K562 (cell line): ENCODE data around the gene CRAT.

ENCODE experiments used
- NCOA1 ChIP-seq: fragments of 450-650 bp; IDR thresholded peaks from 2 replicates; pipeline ENCODE4 v1.6.1; 2016; ENCODE audit warnings: low read depth
- SAP30 ChIP-seq: fragments of 200-600 bp; sonication (generic); IDR thresholded peaks from 2 replicates; pipeline ENCODE4 v1.6.1; 2012; ENCODE audit warnings: borderline replicate concordance, low read depth, mild to moderate bottlenecking, moderate library complexity, low read length, control low read depth, inconsistent platforms; ENCODE audit not compliant: insufficient read depth, poor library complexity, severe bottlenecking

GRCh38 chr9:129145841-129146292 lies 35.3 kb upstream of the CRAT start:
- no peak for TF ChIP-seq SAP30
- TF ChIP-seq NCOA1 = no peak
